Sigmoid colon (tissue), 7 donors: ENCODE measurements around the gene EPHB1. TPM values are rescaled to one million over a fixed set of nuclear protein-coding genes. Genes with fewer than 3 reads are reported as not detected.

Source experiments
- DNase-seq: peaks from one replicate; pipeline ENCODE4 v3.0.0-alpha.2; 2019
- H3K27ac ChIP-seq, 4 donors: fragments of 200-600 bp; sonication (generic); one replicate each; pipeline ENCODE4 v1.5.1; 2016 to 2019; ENCODE audit warnings: mild to moderate bottlenecking in 1 of 4
- H3K27me3 ChIP-seq, 3 donors: fragments of 200-600 bp; sonication (generic); one replicate each; pipeline ENCODE4 v1.5.1; 2019; ENCODE audit warnings: mild to moderate bottlenecking in 1 of 3
- H3K36me3 ChIP-seq, 4 donors: fragments of 200-600 bp; sonication (generic); one replicate each; pipeline ENCODE4 v1.5.1; 2016 to 2019
- H3K4me1 ChIP-seq, 4 donors: fragments of 200-600 bp; sonication (generic); one replicate each; pipeline ENCODE4 v1.5.1; 2017 to 2019
- H3K4me3 ChIP-seq, 4 donors: fragments of 200-600 bp; sonication (generic); one replicate each; pipeline ENCODE4 v1.5.1; 2017 to 2019; ENCODE audit warnings: mild to moderate bottlenecking in 2 of 4, moderate library complexity in 1 of 4
- H3K9me3 ChIP-seq, 4 donors: fragments of 200-600 bp in 3 of 4; sonication (generic) in 3 of 4; one replicate each; pipeline versions ENCODE4 v1.5.1 to v1.6.1; 2013 to 2019
- EP300 ChIP-seq, 4 donors: sonication (generic); formaldehyde crosslinking; IDR thresholded peaks; one replicate each; pipeline ENCODE4 v1.6.1; 2017; ENCODE audit warnings: antibody characterized with exemption in 4 of 4
- POLR2A ChIP-seq, 2 donors: fragments of 450-650 bp; IDR thresholded peaks; one replicate each; pipeline ENCODE4 v1.6.1; 2016; ENCODE audit warnings: antibody characterized with exemption in 2 of 2, mild to moderate bottlenecking in 2 of 2, moderate library complexity in 2 of 2
- POLR2AphosphoS5 ChIP-seq, 4 donors: sonication (generic); formaldehyde crosslinking; IDR thresholded peaks; one replicate each; pipeline ENCODE4 v1.6.1; 2017; ENCODE audit warnings: antibody characterized with exemption in 4 of 4
- WGBS, 2 donors: extraction: QIAGEN DNeasy Blood & Tissue Kit; methylation state at CpG; one replicate each; pipeline ENCODE4 v1.1.7; 2013; 5-methylcytosine and 5-hydroxymethylcytosine counted together
- intact Hi-C: fragments of 100-400 bp; cut with DNase I; formaldehyde crosslinking; loops from one replicate; pipeline ENCODE4 v1.15.1; 2023
- polyA plus RNA-seq, 3 donors: library from polyadenylated mRNA; stranded (reverse); fragments of 200-250 nt; gene quantifications; one replicate each; pipeline ENCODE4 v1.2.3, GENCODE V29; 2013
- total RNA-seq, 4 donors: library from RNA; depleted of rRNA; stranded (reverse); fragments of >200 nt; gene quantifications; one replicate each; pipeline ENCODE4 v1.1.0, GENCODE V29; 2016
- TF ChIP-seq, protein P1 (sequence below), 4 experiments: fragments of 450-650 bp in 3 of 4; fragments of 200-600 bp in 1 of 4; IDR thresholded peaks; one replicate each; pipeline ENCODE4 v1.5.1; 2016 to 2019; ENCODE audit warnings: antibody characterized with exemption in 4 of 4, mild to moderate bottlenecking in 3 of 4, moderate library complexity in 2 of 4
- donor health status: healthy with polysubstance abuse.
- donor health status: Bipolar disorder and iron deficiency.
- donor health status: healthy.

EPHB1 gene
- total and polyA plus RNA-seq, 7 donors: 0.29 to 17.3 (median 3.6) TPM; not detected in 2

DNA sequence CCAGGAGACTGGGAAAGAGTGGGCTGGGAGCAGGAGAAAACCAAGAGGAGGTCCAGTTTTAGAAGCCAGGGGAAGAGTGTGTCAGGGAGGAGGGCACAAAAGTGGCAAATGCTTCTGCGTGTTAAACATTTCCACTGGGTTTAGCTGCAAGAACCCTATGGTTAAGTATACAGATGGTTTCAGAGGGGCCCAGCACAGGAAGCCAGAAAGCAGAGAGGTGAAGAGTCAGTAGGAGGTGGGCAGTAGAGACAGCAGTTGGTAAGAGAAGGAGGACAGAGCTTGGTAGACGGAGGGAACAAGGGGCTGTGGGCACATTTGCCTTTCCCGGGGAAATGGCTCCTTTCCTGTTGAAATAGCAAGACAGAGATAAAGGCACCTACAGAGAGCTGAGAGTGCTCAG is 133.8 kb downstream of the EPHB1 start:
- H3K27me3 ChIP-seq: no peaks in the 10 kb centered on the region
- 35 to 82% methylated on average over 3 of the region's 3 CpGs for WGBS, 2 donors
- intact Hi-C loops: no loop called here
- H3K27ac ChIP-seq: peak overlapping the region in 1 of 4 donors; percentile 83
- H3K36me3 ChIP-seq: no peaks in the 10 kb centered on the region
- peaks cover 0 to 44% (median 11%) of the 10 kb centered on the region in 4 donors for H3K4me1 ChIP-seq
- peaks cover 0 to 3% (median 0%) of the 10 kb centered on the region in 4 donors for H3K9me3 ChIP-seq
- DNase-seq: no peak
- TF ChIP-seq, protein P1, sequence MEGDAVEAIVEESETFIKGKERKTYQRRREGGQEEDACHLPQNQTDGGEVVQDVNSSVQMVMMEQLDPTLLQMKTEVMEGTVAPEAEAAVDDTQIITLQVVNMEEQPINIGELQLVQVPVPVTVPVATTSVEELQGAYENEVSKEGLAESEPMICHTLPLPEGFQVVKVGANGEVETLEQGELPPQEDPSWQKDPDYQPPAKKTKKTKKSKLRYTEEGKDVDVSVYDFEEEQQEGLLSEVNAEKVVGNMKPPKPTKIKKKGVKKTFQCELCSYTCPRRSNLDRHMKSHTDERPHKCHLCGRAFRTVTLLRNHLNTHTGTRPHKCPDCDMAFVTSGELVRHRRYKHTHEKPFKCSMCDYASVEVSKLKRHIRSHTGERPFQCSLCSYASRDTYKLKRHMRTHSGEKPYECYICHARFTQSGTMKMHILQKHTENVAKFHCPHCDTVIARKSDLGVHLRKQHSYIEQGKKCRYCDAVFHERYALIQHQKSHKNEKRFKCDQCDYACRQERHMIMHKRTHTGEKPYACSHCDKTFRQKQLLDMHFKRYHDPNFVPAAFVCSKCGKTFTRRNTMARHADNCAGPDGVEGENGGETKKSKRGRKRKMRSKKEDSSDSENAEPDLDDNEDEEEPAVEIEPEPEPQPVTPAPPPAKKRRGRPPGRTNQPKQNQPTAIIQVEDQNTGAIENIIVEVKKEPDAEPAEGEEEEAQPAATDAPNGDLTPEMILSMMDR (IDR thresholded peaks at IDR 0.05): no peak
- TF ChIP-seq EP300 (IDR thresholded peaks at IDR 0.05) (no peak), POLR2A (IDR thresholded peaks at IDR 0.05) (no peak), POLR2AphosphoS5 (IDR thresholded peaks at IDR 0.05) (no peak)
- no peak overlapping the region for H3K4me3 ChIP-seq

DNA sequence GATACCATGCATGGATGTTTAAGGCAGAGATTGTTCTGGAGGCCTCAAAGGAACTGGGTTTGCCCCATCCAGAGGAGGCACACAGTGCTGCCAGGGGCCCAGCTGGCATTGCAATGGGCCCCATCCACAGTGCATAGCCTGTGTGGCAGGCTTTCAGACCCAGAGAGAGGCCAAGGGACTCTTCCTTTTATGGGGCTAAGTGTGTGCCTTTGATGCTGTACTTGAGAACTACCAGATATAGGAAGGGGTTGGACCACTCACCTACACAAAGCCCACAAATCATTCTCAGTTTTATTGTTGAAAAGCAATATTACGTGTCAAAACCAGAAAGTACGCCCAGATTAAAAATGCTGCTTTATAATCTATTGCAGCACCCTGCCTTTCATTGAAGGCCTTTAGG is 134.9 kb downstream of the EPHB1 start:
- WGBS, 2 donors: 79 to 85% methylated on average over 2 of the region's 2 CpGs
- H3K4me3 ChIP-seq: no peak overlapping the region
- no peaks in the 10 kb centered on the region for H3K36me3 ChIP-seq
- H3K27me3 ChIP-seq: no peaks in the 10 kb centered on the region
- intact Hi-C loops: loop anchor here (5.0 kb wide), 1 partner anchor 133 kb away; the partner anchor contains the start of gene EPHB1
- peak; percentile 67 for DNase-seq
- TF ChIP-seq, protein P1 (IDR thresholded peaks at IDR 0.05): no peak
- TF ChIP-seq POLR2AphosphoS5 (IDR thresholded peaks at IDR 0.05) (peak in 2 of 4 donors; percentile 41 to 58), EP300 (IDR thresholded peaks at IDR 0.05) (peak in 1 of 4 donors; percentile 40)
- no peaks in the 10 kb centered on the region for H3K9me3 ChIP-seq
- peak overlapping the region in 3 of 4 donors; percentile 62 to 83 (median 78) for H3K27ac ChIP-seq
- H3K4me1 ChIP-seq: peaks cover 0 to 55% (median 11%) of the 10 kb centered on the region in 4 donors

DNA sequence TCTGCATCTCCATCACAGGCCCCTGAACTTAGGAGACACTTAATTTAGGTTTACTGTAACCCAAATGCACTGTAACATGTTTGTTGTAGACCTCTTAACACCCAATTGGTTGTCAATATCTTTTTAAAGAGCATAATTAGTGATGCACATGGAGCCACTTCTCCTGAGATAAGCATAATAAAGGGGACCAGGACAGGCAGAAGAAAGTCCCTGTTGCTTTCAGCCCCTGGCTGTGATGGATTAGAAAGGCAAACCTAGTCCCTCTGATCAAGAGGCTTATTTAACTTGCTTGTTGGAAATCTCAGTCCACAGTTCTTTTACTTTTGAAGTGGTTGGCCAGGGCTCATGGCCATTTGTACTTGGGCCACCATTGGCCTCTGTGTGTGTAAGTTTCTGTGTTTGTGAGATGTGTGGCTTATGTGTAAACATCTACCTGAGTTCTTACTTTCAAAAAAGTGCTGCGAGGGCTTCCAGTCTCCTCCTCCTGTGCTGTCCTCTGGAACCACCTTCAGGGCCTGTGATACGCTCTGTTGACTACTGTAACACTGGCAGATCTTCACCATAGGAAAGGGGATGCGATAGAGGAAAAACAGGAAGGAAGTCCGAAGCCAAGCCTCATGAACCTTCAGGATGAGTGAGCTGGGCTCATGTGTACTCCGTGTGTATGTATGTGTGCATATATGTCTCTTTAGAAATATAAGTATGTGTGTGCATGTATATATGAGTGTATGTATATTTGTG is 136.2 kb downstream of the EPHB1 start:
- no peaks in the 10 kb centered on the region for H3K36me3 ChIP-seq
- TF ChIP-seq POLR2A (IDR thresholded peaks at IDR 0.05): no peak
- no peak for TF ChIP-seq POLR2AphosphoS5 (IDR thresholded peaks at IDR 0.05)
- TF ChIP-seq, protein P1 (IDR thresholded peaks at IDR 0.05): no peak
- TF ChIP-seq EP300 (IDR thresholded peaks at IDR 0.05): no peak
- peaks cover 0 to 58% (median 11%) of the 10 kb centered on the region in 4 donors for H3K4me1 ChIP-seq
- no peaks in the 10 kb centered on the region for H3K9me3 ChIP-seq
- H3K27ac ChIP-seq: peak overlapping the region in 3 of 4 donors; percentile 62 to 83 (median 78)
- intact Hi-C loops: loop anchor here (5.0 kb wide), 1 partner anchor 134 kb away; the partner anchor contains the start of gene EPHB1
- 75 to 83% methylated on average over 5 of the region's 5 CpGs for WGBS, 2 donors
- H3K4me3 ChIP-seq: no peak overlapping the region
- H3K27me3 ChIP-seq: no peaks in the 10 kb centered on the region
- DNase-seq: peak; percentile 21

DNA sequence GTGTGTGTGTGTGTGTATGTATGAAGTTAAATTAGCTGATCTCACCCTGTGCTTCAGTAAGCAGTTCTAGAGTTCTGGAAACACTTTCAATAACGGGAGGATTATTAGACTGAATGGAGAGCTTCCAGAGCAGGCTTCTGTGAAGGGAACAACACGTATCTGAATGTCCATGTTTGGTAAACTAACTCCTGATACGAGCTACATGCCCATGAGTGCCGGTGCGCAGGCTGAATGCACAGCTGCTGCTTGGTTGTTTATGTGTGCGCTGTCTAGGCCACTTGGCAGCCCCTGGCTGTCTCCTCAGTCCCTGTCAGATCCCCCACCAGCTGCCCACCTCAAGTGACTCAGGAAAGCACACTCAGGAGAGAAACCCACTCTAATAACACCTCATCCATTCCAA is 137.0 kb downstream of the EPHB1 start:
- H3K4me3 ChIP-seq: no peak overlapping the region
- 71 to 75% methylated on average over 6 of the region's 6 CpGs for whole genome bisulfite sequencing, 2 donors
- no peaks in the 10 kb centered on the region for H3K9me3 ChIP-seq
- TF ChIP-seq POLR2AphosphoS5 (IDR thresholded peaks at IDR 0.05): peak; percentile 24 to 54 (median 44)
- no peak for TF ChIP-seq EP300 (IDR thresholded peaks at IDR 0.05)
- TF ChIP-seq POLR2A (IDR thresholded peaks at IDR 0.05): no peak
- TF ChIP-seq, protein P1 (IDR thresholded peaks at IDR 0.05): no peak
- H3K4me1 ChIP-seq: peaks cover 0 to 58% (median 11%) of the 10 kb centered on the region in 4 donors
- DNase-seq: peak; percentile 84
- intact Hi-C loops: loop anchor here (5.0 kb wide), 1 partner anchor 135 kb away; the partner anchor contains the start of gene EPHB1
- no peaks in the 10 kb centered on the region for H3K36me3 ChIP-seq
- no peaks in the 10 kb centered on the region for H3K27me3 ChIP-seq
- peak overlapping the region in 3 of 4 donors; percentile 62 to 83 (median 78) for H3K27ac ChIP-seq
